GM19395 (cell line): Measurements from ENCODE around the gene OR10R2.

ENCODE experiments used
- ATAC-seq: cut with Tn5 transposase; IDR thresholded peaks from one replicate; pipeline ENCODE4 v1.9.1; 2021; ENCODE audit warnings: mild to moderate bottlenecking, moderate library complexity; ENCODE audit not compliant: unreplicated experiment

Gene OR10R2

GRCh38 chr1:158527190-158527815, 55.3 kb downstream of the OR10R2 start:
- ATAC-seq, result no peak
